ENCODE data around the gene FUCA1. TPM values are rescaled to one million over a fixed set of nuclear protein-coding genes. Genes with fewer than 3 reads are reported as not detected.

FUCA1 gene
- total RNA-seq, 4 donors from 2014 or later = 20.3 to 44.4 (median 23.5) TPM

GRCh38 chr1:23810818-23811540 lies 57.1 kb downstream of the FUCA1 start:
- H3K27ac ChIP-seq = no peak overlapping the region
- peaks cover 0 to 13% (median 0%) of the 10 kb centered on the region in 3 donors for H3K4me1 ChIP-seq
- H3K9me3 ChIP-seq = no peaks in the 10 kb centered on the region
- WGBS, 2 donors (ENCODE audit: low coverage in 1 of 2) = 51 to 59% methylated on average over 2 to 3 of the region's 3 CpGs
- peaks cover 0 to 64% of the 10 kb centered on the region in 2 donors for H3K36me3 ChIP-seq
- H3K27me3 ChIP-seq = no peaks in the 10 kb centered on the region
- TF ChIP-seq, protein P1, sequence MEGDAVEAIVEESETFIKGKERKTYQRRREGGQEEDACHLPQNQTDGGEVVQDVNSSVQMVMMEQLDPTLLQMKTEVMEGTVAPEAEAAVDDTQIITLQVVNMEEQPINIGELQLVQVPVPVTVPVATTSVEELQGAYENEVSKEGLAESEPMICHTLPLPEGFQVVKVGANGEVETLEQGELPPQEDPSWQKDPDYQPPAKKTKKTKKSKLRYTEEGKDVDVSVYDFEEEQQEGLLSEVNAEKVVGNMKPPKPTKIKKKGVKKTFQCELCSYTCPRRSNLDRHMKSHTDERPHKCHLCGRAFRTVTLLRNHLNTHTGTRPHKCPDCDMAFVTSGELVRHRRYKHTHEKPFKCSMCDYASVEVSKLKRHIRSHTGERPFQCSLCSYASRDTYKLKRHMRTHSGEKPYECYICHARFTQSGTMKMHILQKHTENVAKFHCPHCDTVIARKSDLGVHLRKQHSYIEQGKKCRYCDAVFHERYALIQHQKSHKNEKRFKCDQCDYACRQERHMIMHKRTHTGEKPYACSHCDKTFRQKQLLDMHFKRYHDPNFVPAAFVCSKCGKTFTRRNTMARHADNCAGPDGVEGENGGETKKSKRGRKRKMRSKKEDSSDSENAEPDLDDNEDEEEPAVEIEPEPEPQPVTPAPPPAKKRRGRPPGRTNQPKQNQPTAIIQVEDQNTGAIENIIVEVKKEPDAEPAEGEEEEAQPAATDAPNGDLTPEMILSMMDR (IDR thresholded peaks at IDR 0.05) = peak in 3 of 4 experiments; percentile 25 to 58 (median 50)
- no peak for TF ChIP-seq EP300 (IDR thresholded peaks at IDR 0.05)
- ATAC-seq = peak; percentile 36
- H3K4me3 ChIP-seq = no peak overlapping the region

GRCh38 chr1:23809751-23810171 lies 58.3 kb downstream of the FUCA1 start:
- peak; percentile 74 for ATAC-seq
- 17 to 18% methylated on average over 4 to 5 of the region's 6 CpGs for WGBS, 2 donors (ENCODE audit: low coverage in 1 of 2)
- Histone ChIP-seq H3K4me3 (no peak overlapping the region), H3K9me3 (no peaks in the 10 kb centered on the region), H3K27ac (peak overlapping the region in 3 of 4 donors; percentile 7 to 22 (median 13)), H3K4me1 (peaks cover 0 to 13% (median 0%) of the 10 kb centered on the region in 3 donors), H3K27me3 (no peaks in the 10 kb centered on the region), H3K36me3 (peaks cover 0 to 52% of the 10 kb centered on the region in 2 donors)
- TF ChIP-seq, protein P1 (IDR thresholded peaks at IDR 0.05) = peak in 3 of 4 experiments; percentile 53 to 78 (median 53)
- TF ChIP-seq POLR2AphosphoS5 (IDR thresholded peaks at IDR 0.05) (no peak), EP300 (IDR thresholded peaks at IDR 0.05) (no peak), POLR2A (IDR thresholded peaks at IDR 0.05) (no peak)

DNA sequence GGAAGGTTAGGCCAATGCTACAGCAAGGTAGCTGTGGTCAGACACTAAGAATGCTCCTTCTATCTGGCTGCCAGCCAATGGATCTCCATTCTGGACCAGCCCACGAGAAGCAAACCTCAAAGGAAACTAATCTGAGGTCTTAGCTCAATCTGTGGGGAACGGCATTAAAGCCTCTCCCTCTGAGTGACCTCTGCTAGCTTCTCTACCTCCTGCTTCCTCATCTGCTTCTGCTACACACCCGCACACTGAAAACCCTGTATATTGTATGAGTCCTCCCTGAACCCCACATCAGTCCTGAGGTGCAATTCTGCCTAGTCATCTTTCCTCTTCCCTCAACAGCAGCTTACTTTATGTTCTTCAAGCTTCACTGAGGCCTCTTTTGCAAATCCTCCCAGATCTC lies 60.6 kb downstream of the FUCA1 start:
- H3K4me3 ChIP-seq = no peak overlapping the region
- H3K4me1 ChIP-seq = peaks cover 0 to 13% (median 0%) of the 10 kb centered on the region in 3 donors
- WGBS, 2 donors (ENCODE audit: low coverage in 1 of 2) = 51 to 55% methylated on average over 2 to 3 of the region's 3 CpGs
- no peaks in the 10 kb centered on the region for H3K27me3 ChIP-seq
- TF ChIP-seq EP300 (IDR thresholded peaks at IDR 0.05) = no peak
- TF ChIP-seq, protein P1 (IDR thresholded peaks at IDR 0.05) = no peak
- TF ChIP-seq POLR2AphosphoS5 (IDR thresholded peaks at IDR 0.05) = no peak
- H3K27ac ChIP-seq = no peak overlapping the region
- no peaks in the 10 kb centered on the region for H3K9me3 ChIP-seq
- ATAC-seq = no peak
- peaks cover 0 to 49% of the 10 kb centered on the region in 2 donors for H3K36me3 ChIP-seq

GRCh38 chr1:23806280-23806679 lies 61.8 kb downstream of the FUCA1 start:
- Histone ChIP-seq H3K36me3 (peaks cover 0 to 42% of the 10 kb centered on the region in 2 donors), H3K4me3 (no peak overlapping the region), H3K9me3 (no peaks in the 10 kb centered on the region), H3K4me1 (peaks cover 0 to 20% (median 4%) of the 10 kb centered on the region in 3 donors), H3K27me3 (no peaks in the 10 kb centered on the region), H3K27ac (no peak overlapping the region)
- WGBS, 2 donors (ENCODE audit: low coverage in 1 of 2) = 86 to 90% methylated on average over 4 to 6 of the region's 6 CpGs
- no peak for TF ChIP-seq POLR2A (IDR thresholded peaks at IDR 0.05)
- TF ChIP-seq, protein P1 (IDR thresholded peaks at IDR 0.05) = no peak
- no peak for TF ChIP-seq EP300 (IDR thresholded peaks at IDR 0.05)
- TF ChIP-seq POLR2AphosphoS5 (IDR thresholded peaks at IDR 0.05) = no peak
- ATAC-seq = no peak

DNA sequence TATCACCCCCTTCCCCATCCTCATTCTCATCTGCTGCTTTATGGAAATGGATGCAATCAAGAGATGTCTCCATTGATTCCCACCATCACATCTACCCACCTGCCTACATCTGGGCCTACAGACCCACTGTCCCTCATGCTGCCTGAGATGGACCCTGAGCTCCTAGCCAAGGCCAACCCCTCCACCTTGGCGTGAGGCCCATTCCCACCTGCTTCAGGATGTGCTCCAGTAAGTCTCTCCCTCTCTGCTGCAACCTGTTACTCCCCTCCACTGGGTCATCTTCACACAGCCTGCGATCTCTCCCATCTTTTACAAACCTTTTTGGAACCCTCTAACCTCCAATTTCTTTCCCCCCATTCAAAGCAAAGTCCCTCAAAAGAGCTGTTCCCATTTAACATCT lies 63.1 kb downstream of the FUCA1 start:
- ATAC-seq = no peak
- no peak overlapping the region for H3K27ac ChIP-seq
- H3K36me3 ChIP-seq = peaks cover 0 to 42% of the 10 kb centered on the region in 2 donors
- no peaks in the 10 kb centered on the region for H3K27me3 ChIP-seq
- H3K4me1 ChIP-seq = peaks cover 0 to 20% (median 6%) of the 10 kb centered on the region in 3 donors
- no peak overlapping the region for H3K4me3 ChIP-seq
- no peak for TF ChIP-seq POLR2AphosphoS5 (IDR thresholded peaks at IDR 0.05)
- TF ChIP-seq POLR2A (IDR thresholded peaks at IDR 0.05) = no peak
- no peak for TF ChIP-seq EP300 (IDR thresholded peaks at IDR 0.05)
- TF ChIP-seq, protein P1 (IDR thresholded peaks at IDR 0.05) = no peak
- 100% methylated on average over 2 of the region's 2 CpGs for WGBS, 2 donors (ENCODE audit: low coverage in 1 of 2)
- H3K9me3 ChIP-seq = no peaks in the 10 kb centered on the region

Data from gastroesophageal sphincter (tissue), 4 donors.